GM19395 (cell line): ENCODE results near the gene SDE2.
A peak's percentile ranks its signal among the peaks of the same experiment; 100 is the strongest.
"Not testable (repeated sequence)": the region's sequence is repeated elsewhere in the genome, so short reads cannot be mapped to it uniquely, and the experiment has no call there.

Experiments used
- ATAC-seq: cut with Tn5 transposase; IDR thresholded peaks from one replicate; pipeline ENCODE4 v1.9.1; 2021; ENCODE audit warnings: mild to moderate bottlenecking, moderate library complexity; ENCODE audit not compliant: unreplicated experiment

The SDE2 gene

GRCh38 chr1:226007126-226007892, 8.2 kb upstream of the SDE2 start:
- ATAC-seq = not testable (repeated sequence)

- no peak for ATAC-seq
Observed at GRCh38 chr1:226006686-226007085, 7.5 kb upstream of the SDE2 start.

- no peak for ATAC-seq
Observed at GRCh38 chr1:226004396-226004795, 5.3 kb upstream of the SDE2 start.

GRCh38 chr1:226003502-226004170, 4.5 kb upstream of the SDE2 start:
- no peak for ATAC-seq

GRCh38 chr1:226002667-226003501, 3.7 kb upstream of the SDE2 start:
- ATAC-seq = no peak

- peak; percentile 31 for ATAC-seq
Observed at GRCh38 chr1:226001963-226002666, 3.0 kb upstream of the SDE2 start.

GRCh38 chr1:226001088-226001487, 1.9 kb upstream of the SDE2 start:
- no peak for ATAC-seq

- not testable (repeated sequence) for ATAC-seq
Observed at GRCh38 chr1:226000493-226001081, 1.4 kb upstream of the SDE2 start.

GRCh38 chr1:225999912-226000337, 782 bp upstream of the SDE2 start:
- peak; percentile 41 for ATAC-seq

- ATAC-seq = peak; percentile 10
Observed at GRCh38 chr1:225998560-225999226, 450 bp downstream of the SDE2 start.

GRCh38 chr1:225996946-225997545, 2.1 kb downstream of the SDE2 start:
- no peak for ATAC-seq

GRCh38 chr1:225995919-225996864, 3.0 kb downstream of the SDE2 start:
- ATAC-seq = no peak

- peak; percentile 64 for ATAC-seq
Observed at GRCh38 chr1:225990705-225991464, 8.3 kb downstream of the SDE2 start.

- no peak for ATAC-seq
Observed at GRCh38 chr1:225987491-225988316, 11.4 kb downstream of the SDE2 start.

- no peak for ATAC-seq
Observed at GRCh38 chr1:225981714-225982113, 17.4 kb downstream of the SDE2 start.

GRCh38 chr1:225980005-225980836, 18.9 kb downstream of the SDE2 start:
- ATAC-seq = no peak
